GM13976 (cell line): ENCODE data around the gene ADAMTS14.

ENCODE experiments used
- DNase-seq: peaks from one replicate; pipeline ENCODE4 v3.0.0; 2012; ENCODE audit warnings: low spot score
- in situ Hi-C: fragments of 300-500 bp; cut with MboI; formaldehyde crosslinking; loops from one replicate; pipeline ENCODE4 v1.12.0; 2022; ENCODE audit warnings: low sequenced_read_pairs, mixed read lengths, inconsistent platforms; ENCODE audit not compliant: unreplicated experiment
- TF ChIP-seq, protein P1 (sequence below): IDR thresholded peaks from 2 replicates; pipeline ENCODE4 v1.5.1; 2012; ENCODE audit warnings: borderline replicate concordance, mild to moderate bottlenecking; ENCODE audit not compliant: insufficient read depth; ENCODE audit errors: extremely low read depth, missing control alignments, control extremely low read depth

ADAMTS14 gene

GRCh38 chr10:70738761-70739121 lies 66.4 kb downstream of the ADAMTS14 start:
- DNase-seq = no peak
- TF ChIP-seq, protein P1, sequence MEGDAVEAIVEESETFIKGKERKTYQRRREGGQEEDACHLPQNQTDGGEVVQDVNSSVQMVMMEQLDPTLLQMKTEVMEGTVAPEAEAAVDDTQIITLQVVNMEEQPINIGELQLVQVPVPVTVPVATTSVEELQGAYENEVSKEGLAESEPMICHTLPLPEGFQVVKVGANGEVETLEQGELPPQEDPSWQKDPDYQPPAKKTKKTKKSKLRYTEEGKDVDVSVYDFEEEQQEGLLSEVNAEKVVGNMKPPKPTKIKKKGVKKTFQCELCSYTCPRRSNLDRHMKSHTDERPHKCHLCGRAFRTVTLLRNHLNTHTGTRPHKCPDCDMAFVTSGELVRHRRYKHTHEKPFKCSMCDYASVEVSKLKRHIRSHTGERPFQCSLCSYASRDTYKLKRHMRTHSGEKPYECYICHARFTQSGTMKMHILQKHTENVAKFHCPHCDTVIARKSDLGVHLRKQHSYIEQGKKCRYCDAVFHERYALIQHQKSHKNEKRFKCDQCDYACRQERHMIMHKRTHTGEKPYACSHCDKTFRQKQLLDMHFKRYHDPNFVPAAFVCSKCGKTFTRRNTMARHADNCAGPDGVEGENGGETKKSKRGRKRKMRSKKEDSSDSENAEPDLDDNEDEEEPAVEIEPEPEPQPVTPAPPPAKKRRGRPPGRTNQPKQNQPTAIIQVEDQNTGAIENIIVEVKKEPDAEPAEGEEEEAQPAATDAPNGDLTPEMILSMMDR = no peak
- in situ Hi-C loops = no loop called here

DNA sequence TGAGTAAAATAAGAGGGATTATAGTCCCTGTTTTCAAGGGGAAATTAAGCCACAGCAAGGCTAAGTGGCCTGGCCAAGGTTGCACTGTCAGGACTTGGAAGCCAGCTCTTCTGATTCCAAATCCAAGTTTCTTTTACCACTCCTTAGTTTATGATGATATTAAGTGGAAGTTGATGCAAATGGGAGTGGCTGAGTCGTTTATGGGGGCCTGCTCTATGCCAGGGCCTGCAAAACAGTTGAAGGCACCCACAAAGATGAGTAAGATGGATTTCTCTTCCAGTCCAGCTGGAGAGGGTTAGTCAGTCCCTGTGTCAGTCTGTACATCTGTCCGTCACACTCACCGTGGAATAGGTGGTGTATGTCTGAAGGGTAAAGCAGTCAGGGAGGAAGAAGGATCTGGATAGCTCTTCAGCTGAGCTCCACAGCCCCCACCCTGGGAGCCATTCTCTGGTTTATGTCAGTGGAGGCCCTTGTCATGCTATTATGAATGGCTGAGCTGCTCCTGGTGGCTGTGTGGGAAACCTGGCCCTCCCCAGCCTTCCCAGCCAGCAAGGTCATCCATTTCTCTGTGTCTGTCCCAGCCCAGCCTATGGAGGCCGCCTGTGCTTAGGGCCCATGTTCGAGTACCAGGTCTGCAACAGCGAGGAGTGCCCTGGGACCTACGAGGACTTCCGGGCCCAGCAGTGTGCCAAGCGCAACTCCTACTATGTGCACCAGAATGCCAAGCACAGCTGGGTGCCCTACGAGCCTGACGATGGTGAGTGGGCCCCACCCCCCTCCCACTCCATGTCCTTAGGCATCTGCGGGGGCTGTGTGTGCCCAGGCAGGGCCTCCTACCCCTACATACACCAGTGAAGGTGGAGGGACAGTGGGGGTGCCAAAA lies 68.3 kb downstream of the ADAMTS14 start:
- in situ Hi-C loops = no loop called here
- TF ChIP-seq, protein P1 = no peak

GRCh38 chr10:70742537-70743429 lies 70.5 kb downstream of the ADAMTS14 start:
- in situ Hi-C loops = no loop called here
- DNase-seq = no peak
- TF ChIP-seq, protein P1 = no peak

More for the DNA sequence above, 68.3 kb downstream of the ADAMTS14 start:
- DNase-seq = no peak

- TF ChIP-seq, protein P1 = no peak
- in situ Hi-C loops = no loop called here
- no peak for DNase-seq
These were observed 71.1 kb downstream of the ADAMTS14 start for GRCh38 chr10:70743430-70743788.

GRCh38 chr10:70743879-70744278 lies 71.6 kb downstream of the ADAMTS14 start:
- DNase-seq = no peak
- in situ Hi-C loops = no loop called here
- TF ChIP-seq, protein P1 = no peak

- no peak for DNase-seq
- in situ Hi-C loops = no loop called here
- TF ChIP-seq, protein P1 = no peak
These were observed 72.4 kb downstream of the ADAMTS14 start for GRCh38 chr10:70744617-70745143.
